ENCODE results near the gene PVALB. TPM values are rescaled to one million over a fixed set of nuclear protein-coding genes. Genes with fewer than 3 reads are reported as not detected.
A peak's percentile ranks its signal among the peaks of the same experiment; 100 is the strongest.

Gene PVALB
- total and polyA plus RNA-seq, 5 donors from 2014 or later, result not detected

- Histone ChIP-seq H3K27ac (ENCODE audit: insufficient read depth, low read length, poor library complexity, severe bottlenecking) (no peak overlapping the region), H3K36me3 (ENCODE audit: control insufficient read depth, insufficient read depth, low read length) (peaks cover 3% of the 10 kb centered on the region), H3K9me3 (ENCODE audit: control insufficient read depth in 2 of 2, low read length in 2 of 2) (no peaks in the 10 kb centered on the region), H3K27me3 (ENCODE audit: control insufficient read depth, insufficient read depth, low read length) (no peaks in the 10 kb centered on the region), H3K4me3 (ENCODE audit: low read depth, low read length) (no peak overlapping the region), H3K4me1 (ENCODE audit: control insufficient read depth, insufficient read depth, low read length, poor library complexity, severe bottlenecking) (no peaks in the 10 kb centered on the region)
- no peak for ATAC-seq (ENCODE audit: low read depth in 2 of 2)
- H3K4me3 Mint-ChIP-seq, result no peak overlapping the region
- H3K4me1 Mint-ChIP-seq, result peaks cover 0 to 2% (median 0%) of the 10 kb centered on the region in 4 donors
- peaks cover 35% of the 10 kb centered on the region for H3K36me3 Mint-ChIP-seq
- H3K27ac Mint-ChIP-seq, result peak overlapping the region in 1 of 3 donors; percentile 20
- no peak for DNase-seq
- no peaks in the 10 kb centered on the region for H3K27me3 Mint-ChIP-seq
- H3K9me3 Mint-ChIP-seq, result no peaks in the 10 kb centered on the region
These were observed 52.8 kb downstream of the PVALB start for GRCh38 chr22:36764060-36764459.

GRCh38 chr22:36763576-36763975 is 53.3 kb downstream of the PVALB start:
- no peak overlapping the region for H3K4me3 Mint-ChIP-seq
- no peak overlapping the region for H3K27ac Mint-ChIP-seq
- no peaks in the 10 kb centered on the region for H3K27me3 ChIP-seq (ENCODE audit: control insufficient read depth, insufficient read depth, low read length)
- no peak overlapping the region for H3K4me3 ChIP-seq (ENCODE audit: low read depth, low read length)
- H3K4me1 ChIP-seq (ENCODE audit: control insufficient read depth, insufficient read depth, low read length, poor library complexity, severe bottlenecking), result no peaks in the 10 kb centered on the region
- DNase-seq (no peak), ATAC-seq (ENCODE audit: low read depth in 2 of 2) (no peak)
- no peak overlapping the region for H3K27ac ChIP-seq (ENCODE audit: insufficient read depth, low read length, poor library complexity, severe bottlenecking)
- peaks cover 3% of the 10 kb centered on the region for H3K36me3 ChIP-seq (ENCODE audit: control insufficient read depth, insufficient read depth, low read length)
- H3K9me3 Mint-ChIP-seq, result no peaks in the 10 kb centered on the region
- H3K27me3 Mint-ChIP-seq, result no peaks in the 10 kb centered on the region
- H3K36me3 Mint-ChIP-seq, result peaks cover 34% of the 10 kb centered on the region
- H3K9me3 ChIP-seq (ENCODE audit: control insufficient read depth in 2 of 2, low read length in 2 of 2), result no peaks in the 10 kb centered on the region
- H3K4me1 Mint-ChIP-seq, result peaks cover 0 to 2% (median 0%) of the 10 kb centered on the region in 4 donors

- H3K27ac Mint-ChIP-seq, result no peak overlapping the region
- ATAC-seq (ENCODE audit: low read depth in 2 of 2) (no peak), DNase-seq (no peak)
- H3K27ac ChIP-seq (ENCODE audit: insufficient read depth, low read length, poor library complexity, severe bottlenecking), result no peak overlapping the region
- no peak overlapping the region for H3K4me3 ChIP-seq (ENCODE audit: low read depth, low read length)
- no peaks in the 10 kb centered on the region for H3K4me1 ChIP-seq (ENCODE audit: control insufficient read depth, insufficient read depth, low read length, poor library complexity, severe bottlenecking)
- no peaks in the 10 kb centered on the region for H3K9me3 Mint-ChIP-seq
- peaks cover 32% of the 10 kb centered on the region for H3K36me3 Mint-ChIP-seq
- peaks cover 0 to 2% (median 0%) of the 10 kb centered on the region in 4 donors for H3K4me1 Mint-ChIP-seq
- no peaks in the 10 kb centered on the region for H3K27me3 ChIP-seq (ENCODE audit: control insufficient read depth, insufficient read depth, low read length)
- no peaks in the 10 kb centered on the region for H3K9me3 ChIP-seq (ENCODE audit: control insufficient read depth in 2 of 2, low read length in 2 of 2)
- peaks cover 3% of the 10 kb centered on the region for H3K36me3 ChIP-seq (ENCODE audit: control insufficient read depth, insufficient read depth, low read length)
- no peak overlapping the region for H3K4me3 Mint-ChIP-seq
- no peaks in the 10 kb centered on the region for H3K27me3 Mint-ChIP-seq
These were observed 54.1 kb downstream of the PVALB start for GRCh38 chr22:36762687-36763260.

GRCh38 chr22:36761553-36762240 is 55.1 kb downstream of the PVALB start:
- Histone ChIP-seq H3K9me3 (ENCODE audit: control insufficient read depth in 2 of 2, low read length in 2 of 2) (no peaks in the 10 kb centered on the region), H3K36me3 (ENCODE audit: control insufficient read depth, insufficient read depth, low read length) (peaks cover 3% of the 10 kb centered on the region), H3K4me3 (ENCODE audit: low read depth, low read length) (no peak overlapping the region), H3K4me1 (ENCODE audit: control insufficient read depth, insufficient read depth, low read length, poor library complexity, severe bottlenecking) (no peaks in the 10 kb centered on the region), H3K27ac (ENCODE audit: insufficient read depth, low read length, poor library complexity, severe bottlenecking) (no peak overlapping the region), H3K27me3 (ENCODE audit: control insufficient read depth, insufficient read depth, low read length) (no peaks in the 10 kb centered on the region)
- no peak for DNase-seq
- Mint-ChIP-seq H3K4me3 (no peak overlapping the region), H3K27me3 (no peaks in the 10 kb centered on the region), H3K9me3 (no peaks in the 10 kb centered on the region), H3K36me3 (peaks cover 26% of the 10 kb centered on the region), H3K27ac (no peak overlapping the region), H3K4me1 (peaks cover 0 to 9% (median 3%) of the 10 kb centered on the region in 4 donors)
- ATAC-seq (ENCODE audit: low read depth in 2 of 2), result no peak

GRCh38 chr22:36760786-36761185 is 56.0 kb downstream of the PVALB start:
- Histone ChIP-seq H3K9me3 (ENCODE audit: control insufficient read depth in 2 of 2, low read length in 2 of 2) (no peaks in the 10 kb centered on the region), H3K36me3 (ENCODE audit: control insufficient read depth, insufficient read depth, low read length) (peaks cover 3% of the 10 kb centered on the region), H3K27me3 (ENCODE audit: control insufficient read depth, insufficient read depth, low read length) (no peaks in the 10 kb centered on the region), H3K4me1 (ENCODE audit: control insufficient read depth, insufficient read depth, low read length, poor library complexity, severe bottlenecking) (peaks cover 5% of the 10 kb centered on the region), H3K27ac (ENCODE audit: insufficient read depth, low read length, poor library complexity, severe bottlenecking) (no peak overlapping the region), H3K4me3 (ENCODE audit: low read depth, low read length) (no peak overlapping the region)
- DNase-seq (no peak), ATAC-seq (ENCODE audit: low read depth in 2 of 2) (no peak)
- peaks cover 0 to 9% (median 3%) of the 10 kb centered on the region in 4 donors for H3K4me1 Mint-ChIP-seq
- H3K36me3 Mint-ChIP-seq, result peaks cover 21% of the 10 kb centered on the region
- no peak overlapping the region for H3K4me3 Mint-ChIP-seq
- H3K27me3 Mint-ChIP-seq, result no peaks in the 10 kb centered on the region
- no peak overlapping the region for H3K27ac Mint-ChIP-seq
- no peaks in the 10 kb centered on the region for H3K9me3 Mint-ChIP-seq

GRCh38 chr22:36759481-36760159 is 57.2 kb downstream of the PVALB start:
- ATAC-seq (ENCODE audit: low read depth in 2 of 2), result no peak
- no peaks in the 10 kb centered on the region for H3K9me3 ChIP-seq (ENCODE audit: control insufficient read depth in 2 of 2, low read length in 2 of 2)
- peaks cover 5% of the 10 kb centered on the region for H3K4me1 ChIP-seq (ENCODE audit: control insufficient read depth, insufficient read depth, low read length, poor library complexity, severe bottlenecking)
- H3K27me3 ChIP-seq (ENCODE audit: control insufficient read depth, insufficient read depth, low read length), result no peaks in the 10 kb centered on the region
- H3K27me3 Mint-ChIP-seq, result no peaks in the 10 kb centered on the region
- no peaks in the 10 kb centered on the region for H3K36me3 ChIP-seq (ENCODE audit: control insufficient read depth, insufficient read depth, low read length)
- H3K4me1 Mint-ChIP-seq, result peaks cover 0 to 10% (median 2%) of the 10 kb centered on the region in 4 donors
- no peak overlapping the region for H3K27ac ChIP-seq (ENCODE audit: insufficient read depth, low read length, poor library complexity, severe bottlenecking)
- H3K4me3 Mint-ChIP-seq, result no peak overlapping the region
- H3K36me3 Mint-ChIP-seq, result peaks cover 13% of the 10 kb centered on the region
- no peak for DNase-seq
- H3K4me3 ChIP-seq (ENCODE audit: low read depth, low read length), result no peak overlapping the region
- H3K9me3 Mint-ChIP-seq, result no peaks in the 10 kb centered on the region
- no peak overlapping the region for H3K27ac Mint-ChIP-seq

- no peak overlapping the region for H3K4me3 Mint-ChIP-seq
- ATAC-seq (ENCODE audit: low read depth in 2 of 2) (no peak), DNase-seq (no peak)
- H3K27ac Mint-ChIP-seq, result no peak overlapping the region
- H3K4me1 Mint-ChIP-seq, result peaks cover 0 to 10% (median 2%) of the 10 kb centered on the region in 4 donors
- H3K9me3 Mint-ChIP-seq, result no peaks in the 10 kb centered on the region
- Histone ChIP-seq H3K27ac (ENCODE audit: insufficient read depth, low read length, poor library complexity, severe bottlenecking) (no peak overlapping the region), H3K27me3 (ENCODE audit: control insufficient read depth, insufficient read depth, low read length) (no peaks in the 10 kb centered on the region), H3K36me3 (ENCODE audit: control insufficient read depth, insufficient read depth, low read length) (no peaks in the 10 kb centered on the region), H3K4me3 (ENCODE audit: low read depth, low read length) (no peak overlapping the region), H3K9me3 (ENCODE audit: control insufficient read depth in 2 of 2, low read length in 2 of 2) (no peaks in the 10 kb centered on the region), H3K4me1 (ENCODE audit: control insufficient read depth, insufficient read depth, low read length, poor library complexity, severe bottlenecking) (peaks cover 5% of the 10 kb centered on the region)
- no peaks in the 10 kb centered on the region for H3K27me3 Mint-ChIP-seq
- peaks cover 12% of the 10 kb centered on the region for H3K36me3 Mint-ChIP-seq
These were observed 58.0 kb downstream of the PVALB start for GRCh38 chr22:36758792-36759271.
